Nucleus accumbens (tissue), 56 donors: Measurements from ENCODE around the gene SMAD3.
A peak's percentile ranks its signal among the peaks of the same experiment; 100 is the strongest.

Experiments used
- DNase-seq, 56 donors: peaks; one replicate each; lab custom pipeline; 2025; lab: John Stamatoyannopoulos, UW

The SMAD3 gene

GRCh38 chr15:67092752-67093503 lies 27.5 kb downstream of the SMAD3 start:
- no peak for DNase-seq

GRCh38 chr15:67093504-67093862 lies 28.1 kb downstream of the SMAD3 start:
- DNase-seq, result peak in 23 of 56 donors; percentile 8 to 49 (median 27)

- DNase-seq, result no peak
Observed at GRCh38 chr15:67094001-67094826, 28.8 kb downstream of the SMAD3 start.

- DNase-seq, result no peak
Observed at GRCh38 chr15:67095912-67096311, 30.5 kb downstream of the SMAD3 start.

GRCh38 chr15:67096546-67097294 lies 31.3 kb downstream of the SMAD3 start:
- DNase-seq, result no peak

GRCh38 chr15:67097424-67097823 lies 32.0 kb downstream of the SMAD3 start:
- DNase-seq, result no peak

- no peak for DNase-seq
Observed at GRCh38 chr15:67097930-67098740, 32.7 kb downstream of the SMAD3 start.

- DNase-seq, result no peak
Observed at GRCh38 chr15:67098768-67099282, 33.4 kb downstream of the SMAD3 start.

- no peak for DNase-seq
Observed at GRCh38 chr15:67100124-67100791, 34.9 kb downstream of the SMAD3 start.

GRCh38 chr15:67100801-67101581 lies 35.6 kb downstream of the SMAD3 start:
- DNase-seq, result no peak

GRCh38 chr15:67101911-67102598 lies 36.7 kb downstream of the SMAD3 start:
- DNase-seq, result no peak

- DNase-seq, result no peak
Observed at GRCh38 chr15:67102599-67102929, 37.2 kb downstream of the SMAD3 start.

GRCh38 chr15:67103021-67103420 lies 37.6 kb downstream of the SMAD3 start:
- DNase-seq, result no peak

GRCh38 chr15:67103432-67103831 lies 38.0 kb downstream of the SMAD3 start:
- DNase-seq, result no peak

GRCh38 chr15:67103869-67104268 lies 38.5 kb downstream of the SMAD3 start:
- no peak for DNase-seq

GRCh38 chr15:67104510-67104909 lies 39.1 kb downstream of the SMAD3 start:
- DNase-seq, result no peak

GRCh38 chr15:67105065-67105951 lies 39.9 kb downstream of the SMAD3 start:
- DNase-seq, result no peak
